Measurements from ENCODE around the gene COX6A2. TPM values are rescaled to one million over a fixed set of nuclear protein-coding genes. Genes with fewer than 3 reads are reported as not detected.

Gene COX6A2
- polyA plus RNA-seq, 1 donor from 2014 or later = not detected

DNA sequence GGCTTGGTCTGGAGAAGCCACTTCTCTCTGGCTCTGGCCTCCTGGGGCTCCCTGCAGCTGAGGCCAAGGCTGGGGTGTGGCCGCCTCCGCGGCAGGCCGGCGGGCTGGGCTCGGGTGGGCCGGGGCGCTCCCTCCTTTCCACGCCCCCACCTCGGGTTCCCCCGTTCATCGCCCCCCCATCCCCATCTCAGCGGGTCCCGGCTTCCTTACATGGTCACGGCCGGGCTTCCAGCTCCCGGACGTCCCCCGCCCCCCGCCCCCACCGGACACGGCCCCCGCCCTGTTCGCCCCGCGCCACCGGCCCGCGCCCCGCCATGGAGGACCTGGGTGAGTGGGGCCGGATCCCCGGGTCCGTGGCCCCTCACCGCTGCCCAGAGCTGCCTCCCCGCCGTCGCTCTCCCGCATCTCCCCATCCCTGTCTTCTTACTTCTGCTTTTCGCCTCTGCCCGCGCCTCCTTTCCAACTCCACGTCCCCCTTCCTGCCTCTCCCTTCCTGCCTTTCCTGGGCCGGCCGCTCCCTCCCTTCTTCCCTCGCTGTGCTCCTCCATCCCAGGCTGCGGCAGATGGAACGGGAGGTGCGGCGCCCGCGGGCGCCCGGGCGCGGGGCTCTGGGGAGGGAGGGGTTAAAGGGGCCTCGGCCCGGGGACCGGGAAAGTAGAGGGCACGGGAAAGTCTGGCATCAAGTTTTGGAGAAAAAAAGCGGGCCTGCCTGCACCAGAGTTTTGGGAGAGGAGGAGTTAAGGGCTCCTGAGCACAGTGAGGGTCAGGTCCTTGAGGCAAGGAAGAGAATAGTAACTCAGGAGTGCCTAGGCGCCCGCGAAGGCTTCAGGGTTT lies 43.9 kb upstream of the COX6A2 start, which contains the start of gene TGFB1I1:
Gene TGFB1I1, plus strand, starts transcription at position 278 of the 834 bp plus-strand sequence. Its CDS starts 37 bp downstream, at position 315.
- Histone ChIP-seq H3F3A (ENCODE audit: insufficient read depth, low read length, poor library complexity, severe bottlenecking) (no peaks in the 10 kb centered on the region), H3K79me2 (replicated peaks; ENCODE audit: insufficient read depth, low read length) (no peaks in the 10 kb centered on the region), H3K9me3 (ENCODE audit: low read length) (no peaks in the 10 kb centered on the region), H3K9me2 (ENCODE audit: insufficient read depth, low read length) (no peaks in the 10 kb centered on the region), H3K4me2 (ENCODE audit: low read length) (no peak within 1 kb of the TSS), H3K9ac (ENCODE audit: low read length) (peak within 1 kb of the TSS; percentile 23), H3K4me3 (ENCODE audit: low read length) (peak within 1 kb of the TSS; percentile 57), H3K36me3 (ENCODE audit: insufficient read depth, low read length) (no peaks in the 10 kb centered on the region), H2AFZ (ENCODE audit: low read depth, low read length) (no peak within 1 kb of the TSS), H3K27me3 (ENCODE audit: insufficient read depth, low read depth, low read length) (peaks cover 58% of the 10 kb centered on the region), H3K27ac (ENCODE audit: low read length) (no peak within 1 kb of the TSS), H4K20me1 (ENCODE audit: insufficient read depth) (no peaks in the 10 kb centered on the region)
- TF ChIP-seq MXI1 (conservative IDR thresholded peaks at IDR 0.05; ENCODE audit: poor library complexity, severe bottlenecking) (no peak), EP300 (conservative IDR thresholded peaks at IDR 0.05; ENCODE audit: poor library complexity, severe bottlenecking) (no peak), SMC3 (conservative IDR thresholded peaks at IDR 0.05; ENCODE audit: poor library complexity) (no peak), RAD21 (conservative IDR thresholded peaks at IDR 0.05) (no peak)
- TF ChIP-seq, protein P1, sequence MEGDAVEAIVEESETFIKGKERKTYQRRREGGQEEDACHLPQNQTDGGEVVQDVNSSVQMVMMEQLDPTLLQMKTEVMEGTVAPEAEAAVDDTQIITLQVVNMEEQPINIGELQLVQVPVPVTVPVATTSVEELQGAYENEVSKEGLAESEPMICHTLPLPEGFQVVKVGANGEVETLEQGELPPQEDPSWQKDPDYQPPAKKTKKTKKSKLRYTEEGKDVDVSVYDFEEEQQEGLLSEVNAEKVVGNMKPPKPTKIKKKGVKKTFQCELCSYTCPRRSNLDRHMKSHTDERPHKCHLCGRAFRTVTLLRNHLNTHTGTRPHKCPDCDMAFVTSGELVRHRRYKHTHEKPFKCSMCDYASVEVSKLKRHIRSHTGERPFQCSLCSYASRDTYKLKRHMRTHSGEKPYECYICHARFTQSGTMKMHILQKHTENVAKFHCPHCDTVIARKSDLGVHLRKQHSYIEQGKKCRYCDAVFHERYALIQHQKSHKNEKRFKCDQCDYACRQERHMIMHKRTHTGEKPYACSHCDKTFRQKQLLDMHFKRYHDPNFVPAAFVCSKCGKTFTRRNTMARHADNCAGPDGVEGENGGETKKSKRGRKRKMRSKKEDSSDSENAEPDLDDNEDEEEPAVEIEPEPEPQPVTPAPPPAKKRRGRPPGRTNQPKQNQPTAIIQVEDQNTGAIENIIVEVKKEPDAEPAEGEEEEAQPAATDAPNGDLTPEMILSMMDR (IDR thresholded peaks at IDR 0.05; ENCODE audit: poor library complexity, severe bottlenecking) = no peak

DNA sequence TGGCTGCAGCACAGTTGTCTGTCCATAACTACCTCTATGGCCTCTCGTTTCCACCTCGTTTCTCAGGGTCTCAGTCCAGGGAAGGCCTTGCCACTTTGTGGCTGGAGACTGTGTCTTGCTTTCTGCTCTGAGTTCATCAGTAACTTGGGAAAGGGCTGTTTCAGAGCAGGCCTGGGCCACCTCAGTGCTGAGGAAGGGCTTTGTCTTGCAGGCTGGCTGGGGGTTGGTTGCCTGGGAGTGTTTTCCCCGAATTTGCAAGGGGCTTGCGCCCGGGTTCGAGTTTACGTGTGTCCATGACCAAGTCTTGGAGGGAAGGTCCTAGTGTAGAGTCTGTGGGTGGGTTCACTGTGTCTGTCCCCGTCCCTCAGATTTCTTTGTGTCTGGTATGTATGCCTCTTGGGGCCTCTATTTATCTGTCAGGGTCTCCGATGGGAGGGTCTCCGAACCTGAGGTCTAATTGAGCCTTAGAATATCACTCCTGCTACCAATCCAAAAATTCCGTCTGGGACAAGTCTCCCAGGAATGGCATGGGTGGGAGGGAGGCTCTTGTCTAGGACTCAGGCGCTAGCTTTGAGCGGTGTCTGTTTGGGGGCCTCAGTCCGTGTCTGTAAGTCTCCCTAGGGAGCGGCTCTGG lies 43.2 kb upstream of the COX6A2 start:
- no peaks in the 10 kb centered on the region for H3K9me2 ChIP-seq (ENCODE audit: insufficient read depth, low read length)
- H2AFZ ChIP-seq (ENCODE audit: low read depth, low read length) = no peak overlapping the region
- H3K27me3 ChIP-seq (ENCODE audit: insufficient read depth, low read depth, low read length) = peaks cover 52% of the 10 kb centered on the region
- H3K9me3 ChIP-seq (ENCODE audit: low read length) = no peaks in the 10 kb centered on the region
- peak overlapping the region; percentile 57 for H3K4me3 ChIP-seq (ENCODE audit: low read length)
- TF ChIP-seq, protein P2, sequence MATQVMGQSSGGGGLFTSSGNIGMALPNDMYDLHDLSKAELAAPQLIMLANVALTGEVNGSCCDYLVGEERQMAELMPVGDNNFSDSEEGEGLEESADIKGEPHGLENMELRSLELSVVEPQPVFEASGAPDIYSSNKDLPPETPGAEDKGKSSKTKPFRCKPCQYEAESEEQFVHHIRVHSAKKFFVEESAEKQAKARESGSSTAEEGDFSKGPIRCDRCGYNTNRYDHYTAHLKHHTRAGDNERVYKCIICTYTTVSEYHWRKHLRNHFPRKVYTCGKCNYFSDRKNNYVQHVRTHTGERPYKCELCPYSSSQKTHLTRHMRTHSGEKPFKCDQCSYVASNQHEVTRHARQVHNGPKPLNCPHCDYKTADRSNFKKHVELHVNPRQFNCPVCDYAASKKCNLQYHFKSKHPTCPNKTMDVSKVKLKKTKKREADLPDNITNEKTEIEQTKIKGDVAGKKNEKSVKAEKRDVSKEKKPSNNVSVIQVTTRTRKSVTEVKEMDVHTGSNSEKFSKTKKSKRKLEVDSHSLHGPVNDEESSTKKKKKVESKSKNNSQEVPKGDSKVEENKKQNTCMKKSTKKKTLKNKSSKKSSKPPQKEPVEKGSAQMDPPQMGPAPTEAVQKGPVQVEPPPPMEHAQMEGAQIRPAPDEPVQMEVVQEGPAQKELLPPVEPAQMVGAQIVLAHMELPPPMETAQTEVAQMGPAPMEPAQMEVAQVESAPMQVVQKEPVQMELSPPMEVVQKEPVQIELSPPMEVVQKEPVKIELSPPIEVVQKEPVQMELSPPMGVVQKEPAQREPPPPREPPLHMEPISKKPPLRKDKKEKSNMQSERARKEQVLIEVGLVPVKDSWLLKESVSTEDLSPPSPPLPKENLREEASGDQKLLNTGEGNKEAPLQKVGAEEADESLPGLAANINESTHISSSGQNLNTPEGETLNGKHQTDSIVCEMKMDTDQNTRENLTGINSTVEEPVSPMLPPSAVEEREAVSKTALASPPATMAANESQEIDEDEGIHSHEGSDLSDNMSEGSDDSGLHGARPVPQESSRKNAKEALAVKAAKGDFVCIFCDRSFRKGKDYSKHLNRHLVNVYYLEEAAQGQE (IDR thresholded peaks at IDR 0.05; ENCODE audit: borderline replicate concordance) = no peak
- no peak for TF ChIP-seq RAD21 (conservative IDR thresholded peaks at IDR 0.05)
- TF ChIP-seq EP300 (conservative IDR thresholded peaks at IDR 0.05; ENCODE audit: poor library complexity, severe bottlenecking) = no peak
- no peak for TF ChIP-seq EZH2 (IDR thresholded peaks at IDR 0.05; ENCODE audit: borderline replicate concordance, insufficient read depth, low read length, poor library complexity, severe bottlenecking)
- TF ChIP-seq, protein P1 (IDR thresholded peaks at IDR 0.05; ENCODE audit: poor library complexity, severe bottlenecking) = no peak
- TF ChIP-seq SMC3 (conservative IDR thresholded peaks at IDR 0.05; ENCODE audit: poor library complexity) = no peak
- no peak for TF ChIP-seq MXI1 (conservative IDR thresholded peaks at IDR 0.05; ENCODE audit: poor library complexity, severe bottlenecking)
- TF ChIP-seq POLR2AphosphoS5 (IDR thresholded peaks at IDR 0.05) = no peak
- no peak for TF ChIP-seq TAF1 (IDR thresholded peaks at IDR 0.05; ENCODE audit: low read depth)
- no peaks in the 10 kb centered on the region for H3F3A ChIP-seq (ENCODE audit: insufficient read depth, low read length, poor library complexity, severe bottlenecking)
- no peak overlapping the region for H3K4me2 ChIP-seq (ENCODE audit: low read length)
- H3K9ac ChIP-seq (ENCODE audit: low read length) = no peak overlapping the region
- no peak overlapping the region for H3K27ac ChIP-seq (ENCODE audit: low read length)
- no peaks in the 10 kb centered on the region for H3K36me3 ChIP-seq (ENCODE audit: insufficient read depth, low read length)
- no peaks in the 10 kb centered on the region for H3K79me2 ChIP-seq (replicated peaks; ENCODE audit: insufficient read depth, low read length)
- H4K20me1 ChIP-seq (ENCODE audit: insufficient read depth) = no peaks in the 10 kb centered on the region

Data from neural cell (in vitro differentiated cells).